ENCODE data around the gene SPRED2. TPM values are rescaled to one million over a fixed set of nuclear protein-coding genes. Genes with fewer than 3 reads are reported as not detected.

Gene SPRED2
- total and polyA plus RNA-seq, 2 of the 8 experiments (the other 6 are each of a cell fraction or from before 2014, with no cell fraction given) = 15.3 to 22.5 TPM

DNA sequence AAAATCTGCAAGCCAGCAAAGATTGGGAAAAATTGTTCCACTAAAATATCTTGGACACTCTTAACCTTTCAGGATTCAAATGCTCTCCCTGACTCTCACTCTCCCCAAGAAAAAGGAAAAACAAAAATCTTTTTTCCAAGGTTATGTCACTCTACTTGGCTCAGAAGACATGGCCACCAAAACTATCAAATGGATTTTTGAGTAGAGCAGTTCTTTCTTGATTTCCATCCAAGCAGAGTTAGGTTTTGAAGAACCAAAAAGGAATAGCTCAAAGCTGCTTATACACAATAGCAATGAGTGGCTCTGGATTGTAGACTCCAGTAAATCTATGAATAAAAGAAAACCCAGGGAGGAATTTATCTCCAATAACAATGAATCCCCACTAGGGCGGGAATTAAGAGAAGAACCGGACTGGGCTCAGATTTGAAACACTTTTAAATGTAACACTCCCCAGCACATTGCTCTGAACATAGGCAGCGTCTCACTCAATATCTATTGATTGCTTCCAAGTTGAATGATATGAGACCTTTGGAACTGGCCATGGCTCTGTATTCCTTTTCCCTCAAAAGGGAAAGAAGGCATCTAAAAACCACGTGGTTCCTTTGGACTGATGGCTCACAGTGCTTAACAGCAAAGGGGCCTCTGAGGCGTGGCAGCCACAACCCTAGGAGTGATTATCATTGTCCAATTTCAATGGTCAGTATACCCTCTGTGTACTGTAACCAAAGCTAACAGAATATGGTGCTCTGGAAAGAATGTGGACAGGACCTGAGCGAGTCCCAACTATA is 68.3 kb downstream of the SPRED2 start:
- 83% methylated on average over 6 of the region's 6 CpGs; no CpG with 5 or more reads in 1 of the 2 experiments for WGBS, 2 experiments (ENCODE audit: extremely low coverage in 1 of 2, insufficient coverage in 1 of 2, insufficient read length in 1 of 2, insufficient replicate concordance in 2 of 2, low coverage in 1 of 2, low lambda C conversion rate in 2 of 2, missing lambda C conversion rate in 1 of 2)
- Histone ChIP-seq H3K4me3 (ENCODE audit: extremely low read depth in 1 of 4, insufficient read depth in 2 of 4, low read depth in 3 of 4, low read length in 4 of 4) (no peak overlapping the region), H2BK15ac (ENCODE audit: low read length) (no peak overlapping the region), H3K79me1 (ENCODE audit: low read depth, low read length) (0 out of 2 replicates have a peak, but pooled peaks cover 5% of the 10 kb centered on the region), H3K36me3 (ENCODE audit: control insufficient read depth in 2 of 4, insufficient read depth in 4 of 4, low read length in 3 of 4) (no peaks in the 10 kb centered on the region), H2BK5ac (ENCODE audit: low read depth, low read length) (no peak overlapping the region), H3K9ac (replicated peaks in 1 of 4; ENCODE audit: extremely low read depth in 1 of 4, low read depth in 3 of 4, low read length in 3 of 4) (no peak overlapping the region), H3K27ac (ENCODE audit: low read depth, low read length) (no peak overlapping the region), H4K8ac (ENCODE audit: extremely low read depth, insufficient read depth, low read length) (no peak overlapping the region), H3K79me2 (ENCODE audit: control insufficient read depth in 1 of 2, insufficient read depth in 2 of 2, low read length in 2 of 2) (no peaks in the 10 kb centered on the region; a peak in 1 of 4 replicates), H3K4ac (replicated peaks; ENCODE audit: insufficient read length, low read depth, low read length) (no peak overlapping the region), H3K9me3 (ENCODE audit: insufficient read depth in 2 of 2, low read depth in 1 of 2, low read length in 1 of 2) (no peaks in the 10 kb centered on the region), H4K91ac (replicated peaks; ENCODE audit: insufficient read length, low read length) (no peak overlapping the region), H3K56ac (replicated peaks; ENCODE audit: insufficient read length, low read depth, low read length) (no peak overlapping the region), H3K27me3 (replicated peaks in 1 of 4; ENCODE audit: control insufficient read depth in 3 of 4, extremely low read depth in 1 of 4, insufficient read depth in 3 of 4, low read length in 3 of 4) (no peaks in the 10 kb centered on the region), H2BK120ac (replicated peaks; ENCODE audit: low read depth, low read length) (no peak overlapping the region), H3K14ac (ENCODE audit: insufficient read length) (no peak overlapping the region), H2BK20ac (ENCODE audit: low read length) (no peak overlapping the region), H3K23ac (ENCODE audit: insufficient read length) (no peak overlapping the region), H3K23me2 (ENCODE audit: low read depth, low read length) (no peaks in the 10 kb centered on the region), H2AFZ (ENCODE audit: low read length) (no peak overlapping the region), H2AK5ac (ENCODE audit: low read depth, low read length) (no peak overlapping the region), H2BK12ac (ENCODE audit: low read depth, low read length) (no peak overlapping the region), H4K5ac (ENCODE audit: insufficient read length, low read depth, low read length) (no peak overlapping the region), H3K18ac (ENCODE audit: extremely low read depth, low read length) (no peak overlapping the region), H4K20me1 (replicated peaks in 1 of 2; ENCODE audit: control insufficient read depth in 1 of 2, insufficient read depth in 2 of 2, low read length in 2 of 2) (peaks cover 0 to 9% of the 10 kb centered on the region in 2 experiments), H3K4me2 (ENCODE audit: insufficient read depth in 1 of 2, low read depth in 2 of 2, low read length in 2 of 2) (no peak overlapping the region), H3K4me1 (replicated peaks in 1 of 4; ENCODE audit: control insufficient read depth in 3 of 4, insufficient read depth in 4 of 4, low read length in 3 of 4) (peaks cover 0 to 3% (median 1%) of the 10 kb centered on the region in 4 experiments; a peak in 2 of 7 replicates)
- CTCF ChIA-PET (ENCODE audit: partially characterized antibody) = interaction anchor here (0.7 to 2.7 kb wide), 7 partner anchors 10 to 160 kb away, joined by 3 to 19 read pairs (median 3); no protein-coding TSS in a partner anchor
- POLR2A ChIA-PET (ENCODE audit: partially characterized antibody) = no interaction called here
- DNase-seq (ENCODE audit: low read depth in 1 of 2, low spot score in 2 of 2) (no peak), FAIRE-seq (no peak)
- no peak for TF ChIP-seq BRCA1 (IDR thresholded peaks at IDR 0.05; ENCODE audit: low read depth, low read length)
- no peak for TF ChIP-seq NRF1 (IDR thresholded peaks at IDR 0.05; ENCODE audit: low read depth, low read length)

Data from H1 (cell line).